GM12864 (cell line): ENCODE results near the gene CD300C.

ENCODE experiments used
- DNase-seq: peaks from one replicate; pipeline ENCODE4 v3.0.0-alpha.2; 2011; ENCODE audit warnings: low read depth
- H3K4me3 ChIP-seq: 2 replicates; pipeline ENCODE4 v1.5.1; 2011; ENCODE audit warnings: mild to moderate bottlenecking, low read depth, low read length, control low read depth
- CTCF ChIP-seq: IDR thresholded peaks from 2 replicates; pipeline ENCODE4 v1.5.1; 2011; ENCODE audit warnings: low read depth, mild to moderate bottlenecking, moderate library complexity, low read length, control low read depth, inconsistent platforms; ENCODE audit errors: missing control alignments

Gene CD300C

DNA sequence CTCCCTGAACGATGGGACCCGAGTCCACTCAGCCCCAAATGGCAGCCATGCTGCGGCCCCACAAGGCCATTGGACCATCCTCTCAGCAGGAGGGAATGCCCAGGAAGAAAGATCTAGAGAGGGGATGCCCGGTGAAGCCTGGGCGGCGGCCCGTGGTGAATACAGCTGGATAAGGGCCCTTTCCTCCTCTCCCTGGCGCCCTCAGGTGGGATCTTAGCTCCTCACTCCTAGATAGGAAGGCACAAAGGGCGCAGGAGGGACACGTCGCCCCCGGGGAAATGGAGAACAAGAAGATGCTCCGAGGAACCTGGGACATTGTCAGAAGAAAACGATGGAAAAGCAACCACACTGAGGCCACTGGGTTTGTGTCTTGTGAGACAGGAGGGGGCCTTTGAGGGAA is 2.5 kb downstream of the CD300C start:
- DNase-seq, result no peak
- H3K4me3 ChIP-seq, result no peak overlapping the region
- TF ChIP-seq CTCF, result no peak

DNA sequence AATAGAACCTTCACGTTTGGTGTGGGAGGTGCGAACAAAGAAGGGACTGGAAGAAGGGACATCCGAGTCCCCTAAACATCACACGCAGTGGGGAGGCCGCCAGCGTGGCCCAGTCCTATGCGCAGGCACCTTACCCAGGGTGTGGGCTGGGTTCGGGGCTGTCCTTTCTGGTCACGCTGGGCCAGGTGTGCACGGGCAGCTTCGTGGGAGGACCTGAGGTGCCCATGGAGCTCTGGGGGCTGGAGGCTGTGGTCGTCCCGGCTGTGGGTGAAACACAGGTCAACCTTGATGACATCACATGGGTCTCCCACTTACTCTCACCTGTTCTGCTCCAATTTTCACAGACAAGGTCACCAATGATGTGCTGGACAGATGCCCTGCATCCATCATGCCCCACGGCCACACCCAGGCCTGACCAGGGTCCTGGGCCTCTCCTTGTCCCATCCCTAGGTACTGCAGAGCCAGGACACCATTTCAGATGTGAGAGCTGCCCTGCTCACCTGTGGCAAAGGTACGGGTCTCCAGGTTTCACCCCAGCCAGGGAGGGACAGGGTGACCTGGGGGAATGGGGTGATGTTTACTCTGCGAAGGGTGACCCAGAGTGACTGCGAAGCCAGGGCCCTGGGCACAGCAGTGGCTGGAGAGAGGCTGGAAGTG is 3.1 kb downstream of the CD300C start:
- no peak for TF ChIP-seq CTCF
- H3K4me3 ChIP-seq, result no peak overlapping the region
- no peak for DNase-seq

DNA sequence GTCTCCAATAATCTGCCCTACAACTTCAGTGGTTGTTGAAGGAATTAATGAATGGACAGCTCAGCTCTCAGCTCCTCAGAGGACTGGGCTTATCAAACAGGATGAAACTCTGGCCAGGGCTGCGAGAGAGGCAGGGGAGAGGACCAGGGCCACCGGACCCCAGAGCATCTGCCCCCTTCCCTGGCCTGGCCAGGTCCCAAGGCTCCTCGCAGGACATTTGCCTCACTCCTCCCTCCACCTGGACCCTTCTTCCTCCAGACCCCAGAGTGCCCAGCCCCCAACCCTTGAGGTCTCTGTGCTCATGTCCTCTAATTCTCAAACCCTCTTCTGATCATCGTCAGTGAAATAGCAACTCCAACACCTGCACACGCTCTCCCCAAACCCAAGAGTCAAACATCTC is 3.7 kb downstream of the CD300C start:
- TF ChIP-seq CTCF, result no peak
- no peak overlapping the region for H3K4me3 ChIP-seq
- no peak for DNase-seq

- no peak overlapping the region for H3K4me3 ChIP-seq
- no peak for DNase-seq
- no peak for TF ChIP-seq CTCF
These were observed 4.5 kb downstream of the CD300C start for GRCh38 chr17:74541176-74542111.

DNA sequence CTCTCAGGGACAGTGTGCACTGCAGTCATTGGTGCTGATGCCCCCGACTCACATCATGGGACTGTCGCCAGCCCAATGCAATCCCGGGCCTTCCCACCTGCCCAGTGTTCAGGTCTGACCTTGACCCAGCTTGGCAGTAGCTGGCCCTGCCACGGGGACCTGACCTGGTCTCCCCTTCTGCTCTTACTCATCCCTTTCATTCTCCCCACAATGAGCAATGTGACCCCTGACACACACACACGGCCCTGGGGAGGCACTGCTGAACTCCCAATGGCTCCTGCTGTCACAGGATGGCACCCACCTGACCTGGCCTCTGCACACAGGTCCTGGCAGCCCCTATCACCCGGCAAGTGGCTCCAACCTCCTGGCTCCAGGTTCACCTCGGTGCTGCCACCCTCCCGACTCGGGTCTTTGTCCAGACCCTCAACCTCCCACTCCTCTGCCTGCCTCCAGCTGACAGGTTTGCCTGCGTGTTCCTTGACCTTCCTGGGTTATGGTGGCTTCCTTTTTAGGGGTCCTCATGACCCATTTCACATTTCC is 6.6 kb downstream of the CD300C start:
- DNase-seq, result no peak
- no peak for TF ChIP-seq CTCF
- H3K4me3 ChIP-seq, result no peak overlapping the region

DNA sequence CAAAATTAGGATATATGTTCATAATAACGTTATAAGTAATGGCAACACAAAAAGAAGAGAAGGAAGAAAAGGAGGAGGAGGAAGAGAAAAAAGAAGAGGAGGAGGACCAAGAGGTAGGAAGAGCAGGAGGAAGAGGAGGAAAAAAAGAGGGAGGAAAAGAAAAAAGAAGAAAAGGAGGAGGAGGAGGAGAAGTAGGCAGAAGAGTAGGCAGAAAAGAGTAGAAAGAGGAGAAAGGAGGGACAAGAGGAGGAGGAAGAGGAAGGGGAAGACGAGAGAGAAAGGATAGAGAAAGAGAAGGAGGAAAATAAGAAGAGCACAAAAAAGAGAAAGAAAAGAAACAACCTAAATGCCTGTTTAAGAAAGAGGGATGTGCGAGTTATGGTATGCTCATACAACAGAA is 9.0 kb downstream of the CD300C start:
- no peak overlapping the region for H3K4me3 ChIP-seq
- DNase-seq, result no peak
- TF ChIP-seq CTCF, result no peak
